HT1080 (cell line): ENCODE data around the gene MAGI2. TPM values are rescaled to one million over a fixed set of nuclear protein-coding genes. Genes with fewer than 3 reads are reported as not detected.
A peak's percentile ranks its signal among the peaks of the same experiment; 100 is the strongest.

Experiments used
- DNase-seq: peaks from one replicate; pipeline ENCODE4 v3.0.0-alpha.2; 2015; ENCODE audit warnings: low read depth
- total RNA-seq: library from RNA; depleted of rRNA; stranded (reverse); fragments of >200 nt; shearing (Covaris generic); gene quantifications from 2 replicates; pipeline ENCODE4 v1.2.3, GENCODE V29; 2014

The MAGI2 gene
- total RNA-seq, 1 experiment from 2014 or later: 0.39 TPM

DNA sequence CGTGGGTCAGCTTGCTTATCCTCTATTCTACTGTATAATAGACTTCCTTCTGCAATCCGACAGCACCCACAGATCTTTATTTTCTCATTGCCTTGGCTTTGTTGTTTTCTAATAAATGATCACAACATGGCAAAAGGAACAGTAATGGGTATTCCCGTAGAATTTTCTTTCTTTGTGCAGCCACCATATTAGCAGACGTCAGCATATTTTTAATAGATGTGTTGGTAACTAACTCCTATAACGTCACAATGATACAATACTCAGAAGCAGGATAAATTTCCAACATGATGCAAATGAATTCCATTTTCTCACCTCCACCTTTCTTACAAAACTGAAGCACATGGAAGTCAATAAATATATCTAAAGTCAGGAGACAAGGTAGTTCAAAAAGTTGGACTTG is 617.6 kb downstream of the MAGI2 start:
- DNase-seq: no peak

DNA sequence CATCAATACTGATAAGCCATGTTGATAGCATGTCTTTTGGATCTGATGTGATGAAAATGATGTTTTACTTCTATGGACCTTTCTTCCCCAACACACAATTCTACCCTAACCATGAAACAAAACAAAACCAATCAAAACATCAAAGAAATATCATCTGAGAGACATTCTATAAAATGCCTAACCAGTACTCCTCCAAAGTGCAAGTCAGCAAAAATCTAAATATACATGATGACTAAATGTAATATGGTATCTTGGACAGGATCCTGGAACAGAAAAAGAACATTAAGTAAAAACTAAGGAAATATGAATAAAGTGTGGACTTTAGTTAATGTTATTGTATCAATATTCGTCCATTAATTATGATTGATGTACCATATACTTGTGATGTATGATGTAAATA is 625.1 kb downstream of the MAGI2 start:
- no peak for DNase-seq

DNA sequence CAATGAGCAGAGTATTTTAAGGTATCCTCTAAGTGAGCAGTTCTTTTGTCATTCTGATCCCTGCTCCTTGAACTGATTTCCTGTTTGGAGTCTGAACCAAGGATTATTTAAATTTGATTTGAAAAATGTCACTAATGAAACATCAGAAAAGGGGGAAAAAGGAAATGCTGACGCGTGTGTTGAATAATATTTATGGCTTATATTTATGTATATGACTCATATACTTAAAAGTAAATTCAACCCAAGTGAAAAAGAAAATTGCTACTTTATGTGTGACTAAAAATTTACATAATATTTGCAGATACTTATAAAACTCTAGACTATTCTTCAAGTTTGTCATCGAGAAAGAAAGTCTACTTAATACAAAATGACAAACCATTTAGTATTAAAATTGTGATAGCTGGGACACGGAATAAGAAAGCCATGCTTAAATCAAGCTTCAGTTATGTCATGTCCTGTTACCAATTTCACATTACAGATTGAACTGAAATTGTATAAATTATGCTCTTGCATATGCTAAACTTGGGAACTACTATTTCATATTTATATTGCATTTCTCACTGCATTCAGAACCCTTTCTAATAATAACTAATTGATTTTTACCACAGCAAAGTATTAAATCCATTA is 649.9 kb downstream of the MAGI2 start:
- no peak for DNase-seq

DNA sequence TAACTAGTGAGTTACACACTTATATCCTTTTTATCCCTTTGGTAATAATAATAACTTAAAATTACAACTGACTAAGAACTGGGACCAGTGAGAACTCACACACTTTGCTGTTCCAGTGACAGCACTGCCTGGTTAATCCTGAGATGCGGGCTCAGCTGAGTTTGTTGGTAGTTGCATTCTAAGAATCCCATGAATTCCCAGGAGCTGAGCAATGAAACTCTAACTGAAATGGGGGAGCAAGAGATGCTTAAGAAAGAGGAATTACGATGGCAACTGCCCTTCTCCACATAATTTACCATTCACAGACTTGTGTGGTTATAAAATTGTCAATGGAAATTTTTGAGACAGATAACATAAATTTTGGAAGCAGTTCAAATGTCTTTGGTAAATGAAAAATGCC is 659.4 kb downstream of the MAGI2 start:
- DNase-seq: no peak

DNA sequence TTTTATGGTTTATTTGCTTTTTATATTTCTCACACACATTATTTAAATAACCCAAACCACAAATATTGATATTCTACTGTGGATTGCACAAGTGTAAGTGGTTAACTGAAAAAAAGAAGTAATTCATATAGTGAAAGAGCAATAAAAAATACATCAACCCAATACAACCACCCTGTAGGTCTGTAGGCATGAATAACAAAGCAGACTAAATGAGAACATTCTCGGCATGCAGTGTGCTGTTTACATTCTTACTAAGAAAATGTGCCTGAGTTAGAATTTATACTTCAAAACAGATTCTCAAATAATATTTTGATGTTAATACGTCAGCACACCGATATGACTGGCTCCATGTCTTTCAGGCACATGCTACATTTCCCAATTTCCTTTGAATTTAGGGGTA is 660.8 kb downstream of the MAGI2 start:
- no peak for DNase-seq

GRCh38 chr7:78792006-78792405 is 661.5 kb downstream of the MAGI2 start:
- no peak for DNase-seq

- DNase-seq: no peak
Observed at GRCh38 chr7:78788464-78788863, 665.0 kb downstream of the MAGI2 start.

DNA sequence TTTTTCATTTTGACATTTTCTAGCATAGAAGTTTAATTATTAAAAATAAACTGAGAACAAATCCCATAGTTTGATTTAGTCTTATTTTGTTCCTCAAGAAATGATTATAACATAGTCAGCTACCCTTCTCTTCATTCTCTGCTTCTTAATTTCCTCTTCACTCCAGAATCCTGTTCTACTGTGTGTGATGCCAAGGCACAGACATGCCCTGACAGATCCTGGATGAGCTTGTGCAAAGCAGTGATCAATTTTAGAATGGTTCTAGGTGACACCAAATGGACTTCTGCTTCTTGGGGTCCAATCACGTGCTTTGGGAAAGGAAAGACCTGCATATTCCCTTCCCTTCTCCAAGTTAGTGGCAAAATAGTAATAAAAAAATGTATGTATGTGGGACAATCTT is 665.6 kb downstream of the MAGI2 start:
- DNase-seq: no peak

DNA sequence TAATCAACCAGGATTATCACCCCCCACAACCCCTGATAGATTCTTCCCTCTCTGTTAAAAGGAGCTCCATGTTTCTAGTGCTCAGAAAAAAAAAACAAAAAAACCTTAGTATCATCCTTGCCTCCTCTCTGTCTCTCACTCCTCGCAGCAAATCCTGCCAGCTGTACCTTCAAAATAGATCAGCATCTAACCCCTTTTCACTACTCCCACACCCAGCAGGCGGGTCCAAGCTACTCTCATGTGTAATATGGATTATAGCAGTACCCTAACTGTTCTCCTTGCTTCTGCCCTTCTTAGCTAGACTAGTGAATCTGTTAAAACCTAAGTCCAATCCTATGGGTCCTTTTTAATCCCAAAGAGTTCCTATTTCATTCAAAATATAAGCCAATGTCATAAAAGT is 667.4 kb downstream of the MAGI2 start:
- no peak for DNase-seq

GRCh38 chr7:78783179-78783962 is 670.1 kb downstream of the MAGI2 start:
- DNase-seq: no peak

DNA sequence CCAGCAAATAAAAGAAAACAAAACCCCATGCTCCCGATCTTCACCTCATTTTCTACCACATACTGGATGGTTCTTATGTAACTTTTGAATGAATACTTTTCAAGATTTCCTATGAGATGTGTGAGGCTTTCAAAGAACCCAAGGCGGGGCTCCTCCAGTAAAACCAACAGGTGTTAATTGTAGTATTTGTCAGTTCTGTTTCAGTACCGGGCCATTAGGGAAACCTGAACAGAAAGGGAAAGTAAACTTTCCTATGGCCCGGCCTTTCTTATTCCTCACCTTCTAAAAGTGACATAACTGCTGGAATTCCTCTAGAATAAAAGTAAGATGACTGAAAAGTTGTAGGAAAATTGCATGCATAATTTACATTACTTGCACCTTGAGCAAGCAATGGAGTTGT is 672.9 kb downstream of the MAGI2 start:
- no peak for DNase-seq

DNA sequence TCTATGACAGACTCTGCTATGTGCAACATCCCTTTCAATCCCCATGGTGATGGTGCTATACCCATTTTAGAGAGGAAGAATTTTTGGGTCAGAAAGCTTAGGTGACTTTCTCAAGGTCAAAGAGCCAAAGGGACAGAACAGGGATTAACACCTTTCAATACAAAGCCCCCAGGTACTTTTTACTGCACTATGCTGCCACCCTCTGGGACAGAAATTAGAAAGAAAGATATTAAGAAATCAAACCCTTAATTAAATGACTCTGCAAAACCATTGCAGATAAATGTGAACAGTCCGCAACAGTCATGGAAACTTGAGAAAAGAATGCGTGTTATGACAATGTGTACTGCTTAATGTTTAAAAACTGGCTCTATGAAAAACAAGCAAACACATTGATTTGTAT is 673.7 kb downstream of the MAGI2 start:
- DNase-seq: no peak

DNA sequence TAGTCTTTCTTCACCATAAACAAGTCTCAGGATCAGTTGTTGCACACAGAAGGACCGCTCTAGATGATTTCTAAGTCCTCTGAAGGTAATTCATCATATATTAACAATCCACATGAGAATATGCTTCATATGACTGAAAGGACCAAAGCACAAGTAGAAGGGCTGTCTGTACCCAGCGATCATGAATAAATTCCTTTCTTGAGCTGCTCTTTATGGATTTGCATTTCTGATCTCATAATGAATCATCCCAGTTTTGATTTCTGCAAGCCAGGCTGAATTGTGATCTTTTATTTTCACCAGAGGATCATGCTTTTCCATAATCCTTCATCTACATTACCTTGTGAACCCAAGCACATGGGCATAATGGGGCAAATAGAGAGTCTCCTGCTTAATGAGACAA is 675.6 kb downstream of the MAGI2 start:
- DNase-seq: peak; percentile 52

- no peak for DNase-seq
Observed at GRCh38 chr7:78770422-78771410, 682.8 kb downstream of the MAGI2 start.

- peak; percentile 38 for DNase-seq
Observed at GRCh38 chr7:78769481-78770101, 683.9 kb downstream of the MAGI2 start.

GRCh38 chr7:78768859-78769258 is 684.6 kb downstream of the MAGI2 start:
- peak; percentile 3 for DNase-seq

- DNase-seq: no peak
Observed at GRCh38 chr7:78765943-78766729, 687.3 kb downstream of the MAGI2 start.

DNA sequence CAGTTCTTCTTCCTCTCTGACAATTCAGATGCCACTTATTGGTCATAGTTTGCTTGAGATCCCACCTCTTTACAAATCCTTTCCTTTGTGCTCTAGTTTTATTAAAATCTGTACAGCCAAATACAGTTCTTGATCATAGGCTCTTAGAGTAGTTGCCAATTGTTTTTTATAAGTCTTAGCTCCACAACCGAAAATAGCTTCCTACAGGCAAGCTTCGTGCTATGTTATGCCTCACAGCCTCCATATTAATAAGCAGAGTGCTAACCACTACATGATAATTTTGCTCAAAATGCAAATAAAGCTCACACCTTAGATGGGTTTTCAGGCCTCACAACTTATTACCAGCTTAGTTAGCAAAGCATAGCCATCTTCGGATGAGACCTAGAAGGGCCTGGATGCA is 688.9 kb downstream of the MAGI2 start:
- DNase-seq: no peak

GRCh38 chr7:78762625-78763024 is 690.8 kb downstream of the MAGI2 start:
- no peak for DNase-seq

DNA sequence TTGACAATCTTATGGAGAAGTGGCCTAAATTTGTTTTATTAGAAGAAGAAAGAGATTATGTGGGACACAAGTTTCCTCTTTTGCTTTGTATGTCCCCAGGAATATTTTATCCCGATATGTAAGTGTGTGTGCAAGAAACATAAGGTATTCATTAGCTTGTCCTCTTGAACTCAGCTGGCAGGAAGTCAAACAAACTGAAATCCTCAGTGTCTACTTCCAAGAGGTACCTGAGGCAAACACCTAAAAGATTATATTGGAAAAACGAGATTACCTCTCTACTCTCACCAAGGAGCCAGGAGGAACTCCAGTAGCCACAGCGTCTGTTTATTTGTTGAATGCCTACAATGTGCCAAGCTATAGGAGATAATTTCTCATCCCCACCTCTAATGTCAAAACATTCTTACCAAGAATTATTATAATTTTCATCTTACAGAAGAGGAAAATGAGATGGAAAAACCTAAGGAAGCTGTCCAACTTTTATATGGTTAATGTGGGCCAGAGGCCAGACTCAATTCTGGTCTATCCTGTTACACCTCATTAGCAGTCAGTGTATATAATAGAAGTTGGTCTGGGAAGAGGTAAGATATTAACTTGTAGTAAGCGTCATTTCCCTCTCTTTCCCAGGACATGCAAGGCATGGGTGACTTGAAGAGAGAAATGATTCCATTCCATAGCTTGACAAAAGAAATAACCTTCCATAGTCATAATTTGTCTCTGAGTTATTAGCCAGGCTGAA is 692.7 kb downstream of the MAGI2 start:
- no peak for DNase-seq
